Measurements from ENCODE around the gene ZRANB3.

DNA sequence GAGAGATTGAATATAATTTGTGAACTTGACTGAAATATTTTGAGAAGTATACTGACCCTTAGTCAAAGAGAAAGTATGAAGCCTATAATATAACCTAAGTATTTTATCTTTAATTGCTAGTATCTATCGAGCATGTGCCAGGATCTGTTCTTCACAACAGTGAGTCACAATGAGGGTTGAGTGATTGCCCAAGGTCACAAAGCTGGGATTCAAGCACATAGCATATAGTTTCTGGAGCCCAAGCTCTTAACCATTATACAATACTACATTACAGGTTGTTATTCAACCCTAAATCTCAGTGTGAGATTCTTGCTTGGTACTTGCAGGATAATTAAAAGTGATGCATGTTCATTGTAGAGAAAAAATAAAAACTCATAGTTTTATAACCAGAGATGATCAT lies 381.8 kb downstream of the ZRANB3 start:
- TF ChIP-seq RAD21 (IDR thresholded peaks at IDR 0.05; ENCODE audit: low read depth) (no peak), JUND (IDR thresholded peaks at IDR 0.05) (no peak), EZH2 (IDR thresholded peaks at IDR 0.05) (no peak), SP1 (IDR thresholded peaks at IDR 0.05; ENCODE audit: low read depth) (no peak)
- TF ChIP-seq, protein P1, sequence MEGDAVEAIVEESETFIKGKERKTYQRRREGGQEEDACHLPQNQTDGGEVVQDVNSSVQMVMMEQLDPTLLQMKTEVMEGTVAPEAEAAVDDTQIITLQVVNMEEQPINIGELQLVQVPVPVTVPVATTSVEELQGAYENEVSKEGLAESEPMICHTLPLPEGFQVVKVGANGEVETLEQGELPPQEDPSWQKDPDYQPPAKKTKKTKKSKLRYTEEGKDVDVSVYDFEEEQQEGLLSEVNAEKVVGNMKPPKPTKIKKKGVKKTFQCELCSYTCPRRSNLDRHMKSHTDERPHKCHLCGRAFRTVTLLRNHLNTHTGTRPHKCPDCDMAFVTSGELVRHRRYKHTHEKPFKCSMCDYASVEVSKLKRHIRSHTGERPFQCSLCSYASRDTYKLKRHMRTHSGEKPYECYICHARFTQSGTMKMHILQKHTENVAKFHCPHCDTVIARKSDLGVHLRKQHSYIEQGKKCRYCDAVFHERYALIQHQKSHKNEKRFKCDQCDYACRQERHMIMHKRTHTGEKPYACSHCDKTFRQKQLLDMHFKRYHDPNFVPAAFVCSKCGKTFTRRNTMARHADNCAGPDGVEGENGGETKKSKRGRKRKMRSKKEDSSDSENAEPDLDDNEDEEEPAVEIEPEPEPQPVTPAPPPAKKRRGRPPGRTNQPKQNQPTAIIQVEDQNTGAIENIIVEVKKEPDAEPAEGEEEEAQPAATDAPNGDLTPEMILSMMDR (IDR thresholded peaks at IDR 0.05 in 2 of 3, conservative IDR thresholded peaks at IDR 0.05 in 1 of 3; ENCODE audit: borderline replicate concordance in 1 of 3, insufficient read depth in 1 of 3, low read depth in 2 of 3, low read length in 2 of 3) = no peak
- TF ChIP-seq, protein P2, sequence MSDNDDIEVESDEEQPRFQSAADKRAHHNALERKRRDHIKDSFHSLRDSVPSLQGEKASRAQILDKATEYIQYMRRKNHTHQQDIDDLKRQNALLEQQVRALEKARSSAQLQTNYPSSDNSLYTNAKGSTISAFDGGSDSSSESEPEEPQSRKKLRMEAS (IDR thresholded peaks at IDR 0.05) = no peak

Data from HCT116 (cell line).